CD4-positive, alpha-beta T cell (primary cell): Measurements from ENCODE around the gene HSD17B4. TPM values are rescaled to one million over a fixed set of nuclear protein-coding genes. Genes with fewer than 3 reads are reported as not detected.

Experiments
- ATAC-seq: fragments of 200-7000 bp; cut with Tn5 transposase; one replicate; pipeline ENCODE4 v1.10.0; 2022; ENCODE audit warnings: mild to moderate bottlenecking; ENCODE audit not compliant: poor library complexity
- CTCF ChIA-PET: fragments of 350-600 bp; sonication (Branson Sonifier 250); formaldehyde crosslinking; loops from one replicate; lab custom pipeline; 2021; ENCODE audit warnings: antibody characterized with exemption, inconsistent platforms; lab: Charles Lee
- POLR2A ChIA-PET: fragments of 350-600 bp; sonication (Branson Sonifier 250); formaldehyde crosslinking; loops from one replicate; lab custom pipeline; 2021; ENCODE audit warnings: antibody characterized with exemption, inconsistent platforms; lab: Charles Lee
- DNase-seq, 14 experiments: peaks; one replicate each; pipeline ENCODE4 v3.0.0-alpha.2; 2013 to 2020; ENCODE audit warnings: mixed read lengths in 2 of 14
- H3K27ac ChIP-seq, 2 donors: one replicate each; pipeline versions ENCODE4 v1.5.1 to v1.7.0; 2013; ENCODE audit warnings: low read length in 2 of 2, low read depth in 1 of 2, mild to moderate bottlenecking in 1 of 2
- H3K27me3 ChIP-seq, 2 experiments: 1 replicate in 1 of 2; 2 replicates in 1 of 2; pipeline versions ENCODE4 v1.6.1 to v1.7.0; 2013; ENCODE audit warnings: low read length in 2 of 2, control low read depth in 1 of 2, mild to moderate bottlenecking in 1 of 2, moderate library complexity in 1 of 2; ENCODE audit not compliant: insufficient read depth in 2 of 2, control insufficient read depth in 1 of 2
- H3K36me3 ChIP-seq: one replicate; pipeline ENCODE4 v1.6.1; 2013; ENCODE audit warnings: low read length, control low read depth; ENCODE audit not compliant: insufficient read depth
- H3K4me1 ChIP-seq: one replicate; pipeline ENCODE4 v1.6.1; 2013; ENCODE audit warnings: low read length, control low read depth; ENCODE audit not compliant: insufficient read depth
- H3K4me3 ChIP-seq: one replicate; pipeline ENCODE4 v1.5.1; 2013; ENCODE audit warnings: mild to moderate bottlenecking, low read length, moderate library complexity
- H3K9me3 ChIP-seq, 2 experiments: 1 replicate in 1 of 2; 2 replicates in 1 of 2; pipeline versions ENCODE4 v1.6.1 to v1.7.0; 2013; ENCODE audit warnings: low read length in 2 of 2, mild to moderate bottlenecking in 2 of 2, control low read depth in 1 of 2, moderate library complexity in 1 of 2; ENCODE audit not compliant: control insufficient read depth in 1 of 2, insufficient read depth in 1 of 2
- H3K27ac Mint-ChIP-seq: one replicate; pipeline ENCODE4 v1.8.0; 2020; ENCODE audit warnings: mixed read lengths
- H3K27me3 Mint-ChIP-seq: one replicate; pipeline ENCODE4 v1.8.0; 2021; ENCODE audit warnings: mixed read lengths
- H3K36me3 Mint-ChIP-seq: one replicate; pipeline ENCODE4 v1.8.0; 2021; ENCODE audit warnings: low read depth, mixed read lengths
- H3K4me1 Mint-ChIP-seq: one replicate; pipeline ENCODE4 v1.8.0; 2021; ENCODE audit warnings: low read depth, mixed read lengths
- H3K4me3 Mint-ChIP-seq: one replicate; pipeline ENCODE4 v1.8.0; 2020; ENCODE audit warnings: mild to moderate bottlenecking, mixed read lengths
- H3K9me3 Mint-ChIP-seq: one replicate; pipeline ENCODE4 v1.8.0; 2020; ENCODE audit warnings: mixed read lengths
- intact Hi-C, 2 experiments: fragments of 100-400 bp; cut with DNase I in 1 of 2; cut with micrococcal nuclease in 1 of 2; formaldehyde crosslinking; loops; one replicate each; pipeline versions ENCODE4 v1.15.1 to v1.9.0; 2023 to 2025; cut with DNase I, micrococcal nuclease
- total RNA-seq, 174 experiments: library from RNA in 2 of 174; stranded (reverse) in 2 of 174; gene quantifications; one replicate each; pipeline ENCODE4 v1.2.3 and lab custom pipeline; 2021 to 2026
- TF ChIP-seq, protein P1 (sequence below): fragments of 200-600 bp; IDR thresholded peaks from one replicate; pipeline ENCODE4 v1.8.0; 2022; ENCODE audit warnings: antibody characterized with exemption, mild to moderate bottlenecking

Gene HSD17B4
- total RNA-seq, 2 experiments from 2014 or later: 11.9 to 13.1 TPM

GRCh38 chr5:119532637-119533036 lies 80.3 kb downstream of the HSD17B4 start:
- H3K9me3 ChIP-seq: no peaks in the 10 kb centered on the region
- H3K4me1 ChIP-seq: no peaks in the 10 kb centered on the region
- no peaks in the 10 kb centered on the region for H3K4me1 Mint-ChIP-seq
- no peak overlapping the region for H3K27ac ChIP-seq
- H3K36me3 Mint-ChIP-seq: peaks cover 77% of the 10 kb centered on the region
- H3K9me3 Mint-ChIP-seq: no peaks in the 10 kb centered on the region
- H3K27ac Mint-ChIP-seq: no peak overlapping the region
- intact Hi-C loops: no loop called here
- ChIA-PET CTCF (no interaction called here), POLR2A (no interaction called here)
- TF ChIP-seq, protein P1, sequence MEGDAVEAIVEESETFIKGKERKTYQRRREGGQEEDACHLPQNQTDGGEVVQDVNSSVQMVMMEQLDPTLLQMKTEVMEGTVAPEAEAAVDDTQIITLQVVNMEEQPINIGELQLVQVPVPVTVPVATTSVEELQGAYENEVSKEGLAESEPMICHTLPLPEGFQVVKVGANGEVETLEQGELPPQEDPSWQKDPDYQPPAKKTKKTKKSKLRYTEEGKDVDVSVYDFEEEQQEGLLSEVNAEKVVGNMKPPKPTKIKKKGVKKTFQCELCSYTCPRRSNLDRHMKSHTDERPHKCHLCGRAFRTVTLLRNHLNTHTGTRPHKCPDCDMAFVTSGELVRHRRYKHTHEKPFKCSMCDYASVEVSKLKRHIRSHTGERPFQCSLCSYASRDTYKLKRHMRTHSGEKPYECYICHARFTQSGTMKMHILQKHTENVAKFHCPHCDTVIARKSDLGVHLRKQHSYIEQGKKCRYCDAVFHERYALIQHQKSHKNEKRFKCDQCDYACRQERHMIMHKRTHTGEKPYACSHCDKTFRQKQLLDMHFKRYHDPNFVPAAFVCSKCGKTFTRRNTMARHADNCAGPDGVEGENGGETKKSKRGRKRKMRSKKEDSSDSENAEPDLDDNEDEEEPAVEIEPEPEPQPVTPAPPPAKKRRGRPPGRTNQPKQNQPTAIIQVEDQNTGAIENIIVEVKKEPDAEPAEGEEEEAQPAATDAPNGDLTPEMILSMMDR: no peak
- peaks cover 18% of the 10 kb centered on the region for H3K36me3 ChIP-seq
- H3K27me3 ChIP-seq: no peaks in the 10 kb centered on the region
- H3K4me3 ChIP-seq: no peak overlapping the region
- ATAC-seq (no peak), DNase-seq (no peak)
- no peaks in the 10 kb centered on the region for H3K27me3 Mint-ChIP-seq
- H3K4me3 Mint-ChIP-seq: no peak overlapping the region

DNA sequence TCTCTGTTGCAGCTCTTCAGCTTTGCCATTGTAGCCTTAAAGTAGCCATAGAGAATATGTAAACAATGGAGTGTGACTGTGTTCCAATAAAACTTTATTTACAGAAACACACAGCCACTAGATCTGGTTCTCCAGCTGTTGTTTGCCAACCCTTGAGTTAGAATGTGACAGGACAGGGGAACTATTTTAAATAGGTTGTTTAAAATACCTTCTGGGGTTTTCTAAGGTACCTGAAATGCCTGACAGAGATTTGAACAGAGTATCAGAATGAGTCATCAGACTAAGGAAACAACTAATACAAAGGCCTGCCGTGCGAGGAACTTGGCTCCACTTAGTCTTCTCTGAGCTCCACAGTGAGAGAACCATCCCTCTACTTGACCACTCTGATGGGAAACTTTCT lies 85.4 kb downstream of the HSD17B4 start:
- intact Hi-C loops: no loop called here
- Histone ChIP-seq H3K4me1 (no peaks in the 10 kb centered on the region), H3K9me3 (no peaks in the 10 kb centered on the region), H3K4me3 (no peak overlapping the region), H3K27me3 (no peaks in the 10 kb centered on the region), H3K27ac (no peak overlapping the region), H3K36me3 (peaks cover 6% of the 10 kb centered on the region)
- Mint-ChIP-seq H3K36me3 (peaks cover 79% of the 10 kb centered on the region), H3K27me3 (no peaks in the 10 kb centered on the region), H3K4me1 (no peaks in the 10 kb centered on the region), H3K9me3 (no peaks in the 10 kb centered on the region), H3K27ac (no peak overlapping the region), H3K4me3 (no peak overlapping the region)
- DNase-seq (no peak), ATAC-seq (no peak)
- CTCF ChIA-PET: interaction anchor here (0.6 kb wide), 1 partner anchor 8 kb away, joined by 3 read pairs; no protein-coding TSS in a partner anchor
- POLR2A ChIA-PET: no interaction called here
- TF ChIP-seq, protein P1: no peak

GRCh38 chr5:119541716-119542115 lies 89.4 kb downstream of the HSD17B4 start:
- H3K9me3 Mint-ChIP-seq: no peaks in the 10 kb centered on the region

More at GRCh38 chr5:119541716-119542115, 89.4 kb downstream of the HSD17B4 start:
- POLR2A ChIA-PET: no interaction called here
- no peak for DNase-seq
- Histone ChIP-seq H3K9me3 (no peaks in the 10 kb centered on the region), H3K4me3 (no peak overlapping the region), H3K36me3 (peaks cover 6% of the 10 kb centered on the region), H3K27ac (no peak overlapping the region), H3K4me1 (no peaks in the 10 kb centered on the region), H3K27me3 (no peaks in the 10 kb centered on the region)
- TF ChIP-seq, protein P1: no peak
- Mint-ChIP-seq H3K27ac (no peak overlapping the region), H3K27me3 (no peaks in the 10 kb centered on the region), H3K4me1 (no peaks in the 10 kb centered on the region), H3K36me3 (peaks cover 57% of the 10 kb centered on the region), H3K4me3 (no peak overlapping the region)
- no peak for ATAC-seq
- intact Hi-C loops: no loop called here
- CTCF ChIA-PET: no interaction called here
